OCI-LY7 (cell line): ENCODE results near the gene TJP2. TPM values are rescaled to one million over a fixed set of nuclear protein-coding genes. Genes with fewer than 3 reads are reported as not detected.

ENCODE experiments used
- BruUV-seq: library from RNA; stranded (reverse); fragments of 400-500 nt; replicated peaks from 2 replicates; lab custom pipeline; 2021; lab: Mats Ljungman, UMichigan
- CTCF ChIA-PET: fragments of 300-600 bp; sonication (Branson Sonifier 250); formaldehyde crosslinking; loops from one replicate; lab custom pipeline; 2022; ENCODE audit warnings: antibody characterized with exemption; ENCODE audit not compliant: unreplicated experiment; lab: Charles Lee
- POLR2A ChIA-PET: fragments of 300-600 bp; sonication (Branson Sonifier 250); formaldehyde crosslinking; loops from one replicate; lab custom pipeline; 2022; ENCODE audit warnings: antibody characterized with exemption; lab: Charles Lee
- DNase-seq: peaks from one replicate; pipeline ENCODE4 v3.0.0-alpha.2; 2015; ENCODE audit warnings: low spot score
- H2AFZ ChIP-seq: fragments of 200-600 bp; sonication (generic), shearing (Covaris generic); 2 replicates; pipeline ENCODE4 v1.6.1; 2014; ENCODE audit warnings: mild to moderate bottlenecking, antibody characterized with exemption, low read length, moderate library complexity
- H3K27ac ChIP-seq: fragments of 200-600 bp; sonication (generic); 2 replicates; pipeline ENCODE4 v1.5.1; 2014; ENCODE audit warnings: mixed run types, low read depth, mild to moderate bottlenecking, moderate library complexity, low read length, inconsistent platforms; ENCODE audit not compliant: poor library complexity, severe bottlenecking
- H3K36me3 ChIP-seq: fragments of 200-600 bp; sonication (generic); 2 replicates; pipeline ENCODE4 v1.6.1; 2014; ENCODE audit warnings: mild to moderate bottlenecking, antibody characterized with exemption, low read length, moderate library complexity, mixed read lengths; ENCODE audit not compliant: insufficient read depth
- H3K4me1 ChIP-seq: fragments of 200-600 bp; sonication (generic); 2 replicates; pipeline ENCODE4 v1.5.1; 2014; ENCODE audit warnings: mild to moderate bottlenecking, low read length; ENCODE audit not compliant: insufficient read depth, poor library complexity, severe bottlenecking
- H3K4me2 ChIP-seq: fragments of 200-600 bp; sonication (generic); 2 replicates; pipeline ENCODE4 v1.6.1; 2014; ENCODE audit warnings: mild to moderate bottlenecking, low read length
- H3K4me3 ChIP-seq: fragments of 200-600 bp; sonication (generic); 2 replicates; pipeline ENCODE4 v1.5.1; 2014; ENCODE audit warnings: mild to moderate bottlenecking, low read depth, low read length; ENCODE audit not compliant: poor library complexity, severe bottlenecking
- H3K79me2 ChIP-seq: fragments of 200-600 bp; sonication (generic); 2 replicates; pipeline ENCODE4 v1.6.1; 2016; ENCODE audit warnings: low read depth, mild to moderate bottlenecking, low read length, moderate library complexity, mixed read lengths; ENCODE audit not compliant: insufficient read depth
- H3K9me2 ChIP-seq: fragments of 200-600 bp; sonication (generic); 2 replicates; pipeline ENCODE4 v1.6.1; 2016; ENCODE audit warnings: mild to moderate bottlenecking, low read length, mixed read lengths; ENCODE audit not compliant: insufficient read depth
- H3K9me3 ChIP-seq: fragments of 200-600 bp; sonication (generic); 2 replicates; pipeline ENCODE4 v1.6.1; 2014; ENCODE audit warnings: mild to moderate bottlenecking, mixed run types, low read length, mixed read lengths
- H4K20me1 ChIP-seq: fragments of 200-600 bp; sonication (generic); 2 replicates; pipeline ENCODE4 v1.6.1; 2014; ENCODE audit warnings: mild to moderate bottlenecking, antibody characterized with exemption, low read length, moderate library complexity, mixed read lengths; ENCODE audit not compliant: insufficient read depth
- CTCF ChIP-seq: fragments of 200-600 bp; sonication (generic); conservative IDR thresholded peaks from 2 replicates; pipeline ENCODE4 v1.5.1; 2014; ENCODE audit warnings: mild to moderate bottlenecking, antibody characterized with exemption, low read length, moderate library complexity, mixed read lengths
- EZH2phosphoT487 ChIP-seq: fragments of 200-600 bp; sonication (generic); IDR thresholded peaks from 2 replicates; pipeline ENCODE4 v1.6.1; 2018; ENCODE audit warnings: low read depth, borderline replicate concordance, mild to moderate bottlenecking, mixed run types, antibody characterized with exemption, low read length, moderate library complexity, mixed read lengths
- intact Hi-C: fragments of 100-400 bp; cut with micrococcal nuclease; formaldehyde crosslinking; loops from one replicate; pipeline ENCODE4 v1.10.0; 2022; ENCODE audit not compliant: unreplicated experiment
- total RNA-seq, 2 experiments: library from RNA; depleted of rRNA in 1 of 2; stranded (reverse); fragments of >200 nt in 1 of 2; shearing (Covaris generic) in 1 of 2; gene quantifications; 2 replicates each; pipeline ENCODE4 v1.2.3, GENCODE V29; 2014 to 2022

TJP2 gene
- total RNA-seq, 2 experiments from 2014 or later, result 15.1 to 18.0 TPM

GRCh38 chr9:69243116-69243515 is 69.0 kb downstream of the TJP2 start:
- no peak for TF ChIP-seq CTCF
- TF ChIP-seq EZH2phosphoT487, result no peak
- Histone ChIP-seq H3K4me1 (no peaks in the 10 kb centered on the region), H3K27ac (no peak overlapping the region), H3K9me2 (no peaks in the 10 kb centered on the region), H3K9me3 (no peaks in the 10 kb centered on the region), H3K79me2 (no peaks in the 10 kb centered on the region), H3K4me3 (no peak overlapping the region), H2AFZ (no peak overlapping the region), H4K20me1 (no peaks in the 10 kb centered on the region), H3K4me2 (no peak overlapping the region), H3K36me3 (peaks cover 7% of the 10 kb centered on the region; the same call in 1 of the 2 replicates)
- no TSS peak for BruUV-seq
- intact Hi-C loops, result no loop called here
- ChIA-PET POLR2A (interaction anchor here (0.8 kb wide), 1 partner anchor 11 kb away, joined by 4 read pairs; no protein-coding TSS in a partner anchor), CTCF (no interaction called here)
- no peak for DNase-seq

GRCh38 chr9:69246629-69247028 is 72.6 kb downstream of the TJP2 start:
- Histone ChIP-seq H3K9me3 (no peaks in the 10 kb centered on the region), H3K4me2 (no peak overlapping the region), H3K9me2 (no peaks in the 10 kb centered on the region), H4K20me1 (no peaks in the 10 kb centered on the region), H3K79me2 (no peaks in the 10 kb centered on the region), H3K36me3 (no peaks in the 10 kb centered on the region), H3K4me3 (no peak overlapping the region), H2AFZ (no peak overlapping the region), H3K4me1 (no peaks in the 10 kb centered on the region), H3K27ac (no peak overlapping the region)
- TF ChIP-seq CTCF (no peak), EZH2phosphoT487 (no peak)
- ChIA-PET CTCF (no interaction called here), POLR2A (interaction anchor here (1.0 to 1.6 kb wide), 3 partner anchors 10 to 40 kb away, joined by 3 to 4 read pairs (median 4); no protein-coding TSS in a partner anchor)
- no TSS peak for BruUV-seq
- intact Hi-C loops, result no loop called here
- no peak for DNase-seq

GRCh38 chr9:69248005-69248404 is 73.9 kb downstream of the TJP2 start:
- CTCF ChIA-PET, result no interaction called here
- BruUV-seq, result no TSS peak
- no peak for TF ChIP-seq CTCF
- no peak for TF ChIP-seq EZH2phosphoT487
- Histone ChIP-seq H3K27ac (no peak overlapping the region), H3K4me2 (no peak overlapping the region), H3K9me2 (no peaks in the 10 kb centered on the region), H3K36me3 (no peaks in the 10 kb centered on the region), H3K9me3 (no peaks in the 10 kb centered on the region), H3K4me1 (no peaks in the 10 kb centered on the region), H4K20me1 (no peaks in the 10 kb centered on the region), H3K79me2 (no peaks in the 10 kb centered on the region), H3K4me3 (no peak overlapping the region), H2AFZ (no peak overlapping the region)
- POLR2A ChIA-PET, result interaction anchor here (0.6 kb wide), 1 partner anchor 390 kb away, joined by 3 read pairs; no protein-coding TSS in a partner anchor
- intact Hi-C loops, result no loop called here
- no peak for DNase-seq
